B cell (primary cell): ENCODE data around the gene TAS2R50. TPM values are rescaled to one million over a fixed set of nuclear protein-coding genes. Genes with fewer than 3 reads are reported as not detected.

Experiments used
- ATAC-seq: fragments of 200-7000 bp; cut with Tn5 transposase; one replicate; pipeline ENCODE4 v1.10.0; 2021; ENCODE audit warnings: low read depth, mild to moderate bottlenecking, moderate number of reproducible peaks, moderate library complexity
- CTCF ChIA-PET: fragments of 350-600 bp; sonication (Branson Sonifier 250); formaldehyde crosslinking; loops from one replicate; lab custom pipeline; 2021; ENCODE audit warnings: antibody characterized with exemption, inconsistent platforms; lab: Charles Lee
- POLR2A ChIA-PET: fragments of 350-600 bp; sonication (Branson Sonifier 250); formaldehyde crosslinking; loops from one replicate; lab custom pipeline; 2021; ENCODE audit warnings: antibody characterized with exemption; lab: Charles Lee
- DNase-seq: peaks from one replicate; pipeline ENCODE4 v3.0.0; 2013
- H2AFZ ChIP-seq: 2 replicates; pipeline ENCODE4 v1.6.1; 2012; ENCODE audit warnings: mild to moderate bottlenecking, low read depth, low read length; ENCODE audit not compliant: insufficient read depth, poor library complexity, severe bottlenecking
- H3K27ac ChIP-seq, 2 donors: 1 replicate in 1 of 2; 2 replicates in 1 of 2; pipeline ENCODE4 v1.5.1; 2012 to 2013; ENCODE audit warnings: low read length in 2 of 2, mild to moderate bottlenecking in 2 of 2, moderate library complexity in 1 of 2
- H3K27me3 ChIP-seq, 4 experiments: fragments of 200-600 bp in 1 of 4; sonication (generic) in 1 of 4; replicated peaks in 1 of 4; 1 replicate in 2 of 4; 2 replicates in 2 of 4; pipeline versions ENCODE4 v1.6.1 to v1.7.0; 2013 to 2016; ENCODE audit warnings: low read length in 3 of 4, mild to moderate bottlenecking in 2 of 4, mixed read lengths in 1 of 4, moderate library complexity in 1 of 4; ENCODE audit not compliant: insufficient read depth in 4 of 4, control insufficient read depth in 3 of 4; ENCODE audit errors: control extremely low read depth in 1 of 4
- H3K36me3 ChIP-seq, 2 experiments: replicated peaks in 1 of 2; 1 replicate in 1 of 2; 2 replicates in 1 of 2; pipeline versions ENCODE4 v1.6.1 to v1.7.1; 2013; ENCODE audit warnings: low read length in 1 of 2; ENCODE audit not compliant: insufficient read depth in 2 of 2, control insufficient read depth in 1 of 2; ENCODE audit errors: control extremely low read depth in 1 of 2, extremely low read depth in 1 of 2
- H3K4me1 ChIP-seq, 2 donors: fragments of 200-600 bp in 1 of 2; sonication (generic) in 1 of 2; 1 replicate in 1 of 2; 2 replicates in 1 of 2; pipeline versions ENCODE4 v1.5.1 to v1.6.1; 2013 to 2017; ENCODE audit warnings: low read length in 2 of 2; ENCODE audit not compliant: control insufficient read depth in 2 of 2, insufficient read depth in 2 of 2
- H3K4me2 ChIP-seq: replicated peaks from 2 replicates; pipeline ENCODE3; 2012; ENCODE audit warnings: mild to moderate bottlenecking, low read depth, low read length; ENCODE audit not compliant: poor library complexity, severe bottlenecking
- H3K4me3 ChIP-seq, 5 experiments: fragments of 200-600 bp in 1 of 5; sonication (generic) in 1 of 5; 1 replicate in 3 of 5; 2 replicates in 2 of 5; pipeline versions ENCODE4 v1.5.1 to v1.7.0; 2011 to 2016; ENCODE audit warnings: low read length in 4 of 5, mild to moderate bottlenecking in 4 of 5, low read depth in 2 of 5, control low read depth in 1 of 5, moderate library complexity in 1 of 5; ENCODE audit not compliant: insufficient read depth in 1 of 5; ENCODE audit errors: control extremely low read depth in 1 of 5, extremely low read depth in 1 of 5
- H3K79me2 ChIP-seq: fragments of 200-600 bp; sonication (generic); one replicate; pipeline ENCODE4 v1.6.0; 2016; ENCODE audit warnings: low read length; ENCODE audit not compliant: control insufficient read depth, insufficient read depth
- H3K9ac ChIP-seq: fragments of 200-600 bp; sonication (generic); 2 replicates; pipeline ENCODE4 v1.6.1; 2017; ENCODE audit warnings: mild to moderate bottlenecking, low read length, moderate library complexity
- H3K9me3 ChIP-seq, 3 donors: one replicate each; pipeline versions ENCODE4 v1.6.1 to v1.7.1; 2013; ENCODE audit warnings: low read length in 2 of 3; ENCODE audit not compliant: control insufficient read depth in 2 of 3, insufficient read depth in 1 of 3; ENCODE audit errors: control extremely low read depth in 1 of 3
- H4K20me1 ChIP-seq: 2 replicates; pipeline ENCODE4 v1.6.0; 2012; ENCODE audit warnings: mild to moderate bottlenecking, low read length; ENCODE audit not compliant: insufficient read depth, control insufficient read depth, poor library complexity, severe bottlenecking
- H3K27ac Mint-ChIP-seq: one replicate; pipeline ENCODE4 v1.8.0; 2021; ENCODE audit warnings: mixed read lengths
- H3K27me3 Mint-ChIP-seq: one replicate; pipeline ENCODE4 v1.8.0; 2021; ENCODE audit warnings: mixed read lengths
- H3K4me1 Mint-ChIP-seq: one replicate; pipeline ENCODE4 v1.8.0; 2021; ENCODE audit warnings: mixed read lengths
- H3K4me3 Mint-ChIP-seq: one replicate; pipeline ENCODE4 v1.8.0; 2021; ENCODE audit warnings: mixed read lengths
- H3K9me3 Mint-ChIP-seq: one replicate; pipeline ENCODE4 v1.8.0; 2022; ENCODE audit warnings: mixed read lengths; ENCODE audit not compliant: insufficient read depth
- EZH2 ChIP-seq: IDR thresholded peaks from 2 replicates; pipeline ENCODE4 v1.6.1; 2012; ENCODE audit warnings: borderline replicate concordance, low read depth, mild to moderate bottlenecking, moderate library complexity, low read length; ENCODE audit not compliant: insufficient read depth, poor library complexity, severe bottlenecking
- WGBS: methylation state at CpG from one replicate; pipeline ENCODE4 v1.1.5; 2013; ENCODE audit warnings: missing lambda C conversion rate; ENCODE audit not compliant: insufficient coverage; 5-methylcytosine and 5-hydroxymethylcytosine counted together
- intact Hi-C: fragments of 100-400 bp; cut with micrococcal nuclease; formaldehyde crosslinking; loops from one replicate; pipeline ENCODE4 v1.10.0; 2022
- polyA plus RNA-seq: library from polyadenylated mRNA; depleted of rRNA; stranded (reverse); fragments of >200 nt; gene quantifications from 2 replicates; pipeline ENCODE4 v1.2.3, GENCODE V29; 2012
- total RNA-seq, 2 donors: library from RNA; stranded (reverse); fragments of 120-200 nt in 1 of 2; gene quantifications; 1 replicate in 1 of 2; 2 replicates in 1 of 2; pipeline versions ENCODE4 v1.2.3 to v1.2.4, GENCODE V29; 2013 to 2022
- TF ChIP-seq, protein P1 (sequence below): fragments of 200-600 bp; IDR thresholded peaks from one replicate; pipeline ENCODE4 v1.8.0; 2022; ENCODE audit warnings: antibody characterized with exemption, mild to moderate bottlenecking

The TAS2R50 gene
- total and polyA plus RNA-seq, 2 donors (not counting 1 experiment from before 2014, with no cell fraction given) = 0.28 to 1.9 TPM

DNA sequence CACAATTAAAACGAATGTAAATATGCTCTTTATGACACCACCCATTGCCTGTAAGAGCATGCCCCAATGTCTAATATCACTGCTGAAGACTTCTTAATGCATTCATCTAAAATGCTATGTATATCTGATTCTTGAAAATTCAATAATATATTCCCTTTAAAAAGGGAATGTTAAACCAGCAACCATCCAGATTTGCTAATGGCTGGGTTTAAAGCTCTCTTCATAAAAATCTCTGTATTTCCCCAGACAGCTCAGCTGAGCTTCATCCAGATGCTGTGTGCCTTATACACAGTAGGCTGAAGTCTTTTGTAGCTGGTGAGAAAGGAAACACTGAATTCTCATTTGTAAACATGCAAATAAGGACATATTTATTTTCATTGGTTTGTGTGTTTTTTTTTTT, 47.5 kb downstream of the TAS2R50 start, which contains the start of gene TAS2R14:
Gene TAS2R14, minus strand, starts transcription at position 101 of the 400 bp plus-strand sequence. Its CDS starts 56 bp downstream, at position 45.
- Histone ChIP-seq H3K4me2 (no peak within 1 kb of the TSS), H3K4me3 (no peak within 1 kb of the TSS), H4K20me1 (no peaks in the 10 kb centered on the region), H3K79me2 (no peaks in the 10 kb centered on the region), H3K36me3 (peaks cover 0 to 1% of the 10 kb centered on the region in 2 experiments), H2AFZ (no peak within 1 kb of the TSS), H3K27me3 (no peaks in the 10 kb centered on the region), H3K27ac (no peak within 1 kb of the TSS), H3K4me1 (no peaks in the 10 kb centered on the region), H3K9ac (no peak within 1 kb of the TSS), H3K9me3 (no peaks in the 10 kb centered on the region)
- ChIA-PET CTCF (no interaction called here), POLR2A (no interaction called here)
- DNase-seq (no peak), ATAC-seq (no peak)
- Mint-ChIP-seq H3K4me3 (no peak within 1 kb of the TSS), H3K27me3 (no peaks in the 10 kb centered on the region), H3K27ac (no peak within 1 kb of the TSS), H3K4me1 (no peaks in the 10 kb centered on the region), H3K9me3 (no peaks in the 10 kb centered on the region)
- intact Hi-C loops = no loop called here
- WGBS = no CpG with 5 or more reads among the region's 1 CpG
- no peak for TF ChIP-seq EZH2
- TF ChIP-seq, protein P1, sequence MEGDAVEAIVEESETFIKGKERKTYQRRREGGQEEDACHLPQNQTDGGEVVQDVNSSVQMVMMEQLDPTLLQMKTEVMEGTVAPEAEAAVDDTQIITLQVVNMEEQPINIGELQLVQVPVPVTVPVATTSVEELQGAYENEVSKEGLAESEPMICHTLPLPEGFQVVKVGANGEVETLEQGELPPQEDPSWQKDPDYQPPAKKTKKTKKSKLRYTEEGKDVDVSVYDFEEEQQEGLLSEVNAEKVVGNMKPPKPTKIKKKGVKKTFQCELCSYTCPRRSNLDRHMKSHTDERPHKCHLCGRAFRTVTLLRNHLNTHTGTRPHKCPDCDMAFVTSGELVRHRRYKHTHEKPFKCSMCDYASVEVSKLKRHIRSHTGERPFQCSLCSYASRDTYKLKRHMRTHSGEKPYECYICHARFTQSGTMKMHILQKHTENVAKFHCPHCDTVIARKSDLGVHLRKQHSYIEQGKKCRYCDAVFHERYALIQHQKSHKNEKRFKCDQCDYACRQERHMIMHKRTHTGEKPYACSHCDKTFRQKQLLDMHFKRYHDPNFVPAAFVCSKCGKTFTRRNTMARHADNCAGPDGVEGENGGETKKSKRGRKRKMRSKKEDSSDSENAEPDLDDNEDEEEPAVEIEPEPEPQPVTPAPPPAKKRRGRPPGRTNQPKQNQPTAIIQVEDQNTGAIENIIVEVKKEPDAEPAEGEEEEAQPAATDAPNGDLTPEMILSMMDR = no peak

DNA sequence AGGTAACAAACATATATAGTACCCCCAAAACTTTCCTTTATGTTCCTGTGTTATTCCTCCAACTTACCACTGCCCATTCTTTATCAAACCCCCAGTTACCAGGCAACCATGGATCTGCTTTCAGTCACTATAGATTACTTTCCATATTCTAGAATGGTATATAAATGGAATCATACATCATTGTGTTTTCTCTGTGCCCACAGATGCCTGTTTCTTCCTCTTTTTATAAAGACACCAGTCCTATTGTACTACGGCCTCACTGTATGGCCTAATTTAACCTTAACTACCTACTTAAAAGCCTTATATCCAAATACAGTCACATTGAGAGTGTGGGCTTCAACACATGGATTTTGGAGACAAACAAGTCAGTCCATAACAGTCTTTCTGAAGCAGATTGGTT, 50.2 kb downstream of the TAS2R50 start:
- Histone ChIP-seq H3K9ac (no peak overlapping the region), H3K79me2 (no peaks in the 10 kb centered on the region), H2AFZ (no peak overlapping the region), H3K4me2 (no peak overlapping the region), H3K27me3 (no peaks in the 10 kb centered on the region), H3K9me3 (no peaks in the 10 kb centered on the region), H3K4me1 (no peaks in the 10 kb centered on the region), H3K4me3 (no peak overlapping the region), H3K27ac (no peak overlapping the region), H3K36me3 (peaks cover 0 to 1% of the 10 kb centered on the region in 2 experiments), H4K20me1 (no peaks in the 10 kb centered on the region)
- intact Hi-C loops = no loop called here
- ATAC-seq (no peak), DNase-seq (no peak)
- Mint-ChIP-seq H3K9me3 (no peaks in the 10 kb centered on the region), H3K27ac (no peak overlapping the region), H3K27me3 (no peaks in the 10 kb centered on the region), H3K4me1 (no peaks in the 10 kb centered on the region), H3K4me3 (no peak overlapping the region)
- ChIA-PET CTCF (no interaction called here), POLR2A (no interaction called here)
- no peak for TF ChIP-seq EZH2
- TF ChIP-seq, protein P1 = no peak
- no CpG with 5 or more reads among the region's 1 CpG for WGBS

Other genes with a start within 250 kb of the TAS2R50 start
- not detected in 2 replicates for gene TAS2R7, start 184.3 kb downstream of the TAS2R50 start, total RNA-seq
- not detected in 2 replicates for gene TAS2R7, start 184.3 kb downstream of the TAS2R50 start, polyA plus RNA-seq
- gene TAS2R8, start 179.6 kb downstream of the TAS2R50 start, total RNA-seq = not detected in 2 replicates
- 0.20 TPM in 1 of 2 replicates, not detected in the other for gene TAS2R8, start 179.6 kb downstream of the TAS2R50 start, polyA plus RNA-seq
- gene TAS2R9, start 176.7 kb downstream of the TAS2R50 start, total RNA-seq = not detected in 2 replicates
- not detected in 2 replicates for gene TAS2R9, start 176.7 kb downstream of the TAS2R50 start, polyA plus RNA-seq
- 0.27 and 1.2 TPM in 2 replicates for gene TAS2R10, start 160.6 kb downstream of the TAS2R50 start, total RNA-seq
- not detected in 2 replicates for gene TAS2R10, start 160.6 kb downstream of the TAS2R50 start, polyA plus RNA-seq
- 1.0 and 1.9 TPM in 2 replicates for gene PRR4, start 137.4 kb downstream of the TAS2R50 start, total RNA-seq
- 1.8 and 4.0 TPM in 2 replicates for gene PRR4, start 137.4 kb downstream of the TAS2R50 start, polyA plus RNA-seq
- 33.6 and 39.7 TPM in 2 replicates for gene PRH1, start 102.7 kb downstream of the TAS2R50 start, total RNA-seq
- 5.9 and 20.9 TPM in 2 replicates for gene PRH1, start 102.7 kb downstream of the TAS2R50 start, polyA plus RNA-seq
- 0.96 and 1.9 TPM in 2 replicates for gene TAS2R13, start 77.3 kb downstream of the TAS2R50 start, total RNA-seq
- 0.06 TPM in 1 of 2 replicates, not detected in the other for gene TAS2R13, start 77.3 kb downstream of the TAS2R50 start, polyA plus RNA-seq
- gene PRH2, start 57.7 kb downstream of the TAS2R50 start, total RNA-seq = not detected in 2 replicates
- gene PRH2, start 57.7 kb downstream of the TAS2R50 start, polyA plus RNA-seq = 0.89 and 2.6 TPM in 2 replicates
- 1.4 and 3.4 TPM in 2 replicates for gene TAS2R14, start 47.6 kb downstream of the TAS2R50 start, total RNA-seq
- 2.8 and 4.3 TPM in 2 replicates for gene TAS2R14, start 47.6 kb downstream of the TAS2R50 start, polyA plus RNA-seq
- 3.4 and 4.0 TPM in 2 replicates for gene TAS2R20, start 11.4 kb upstream of the TAS2R50 start, total RNA-seq
- 1.0 and 1.7 TPM in 2 replicates for gene TAS2R20, start 11.4 kb upstream of the TAS2R50 start, polyA plus RNA-seq
- 3.6 and 5.7 TPM in 2 replicates for gene TAS2R19, start 35.7 kb upstream of the TAS2R50 start, total RNA-seq
- gene TAS2R19, start 35.7 kb upstream of the TAS2R50 start, polyA plus RNA-seq = 0.34 and 0.42 TPM in 2 replicates
- gene TAS2R31, start 44.5 kb upstream of the TAS2R50 start, total RNA-seq = 5.0 and 5.7 TPM in 2 replicates
- gene TAS2R31, start 44.5 kb upstream of the TAS2R50 start, polyA plus RNA-seq = 0.63 and 0.86 TPM in 2 replicates
- 2.1 and 2.6 TPM in 2 replicates for gene TAS2R46, start 75.4 kb upstream of the TAS2R50 start, total RNA-seq
- gene TAS2R46, start 75.4 kb upstream of the TAS2R50 start, polyA plus RNA-seq = 0.13 and 0.32 TPM in 2 replicates
- gene TAS2R43, start 105.4 kb upstream of the TAS2R50 start, total RNA-seq = 4.8 and 5.0 TPM in 2 replicates
- 0.17 TPM in 1 of 2 replicates, not detected in the other for gene TAS2R43, start 105.4 kb upstream of the TAS2R50 start, polyA plus RNA-seq
- gene TAS2R30, start 147.7 kb upstream of the TAS2R50 start, total RNA-seq = 9.5 and 11.2 TPM in 2 replicates
- not detected in 2 replicates for gene TAS2R30, start 147.7 kb upstream of the TAS2R50 start, polyA plus RNA-seq
- gene SMIM10L1, start 184.3 kb upstream of the TAS2R50 start, total RNA-seq = 9.6 and 10.1 TPM in 2 replicates
- 3.6 and 4.2 TPM in 2 replicates for gene SMIM10L1, start 184.3 kb upstream of the TAS2R50 start, polyA plus RNA-seq
- not detected in 2 replicates for gene TAS2R42, start 200.0 kb upstream of the TAS2R50 start, total RNA-seq
- not detected in 2 replicates for gene TAS2R42, start 200.0 kb upstream of the TAS2R50 start, polyA plus RNA-seq